Activated naive CD8-positive, alpha-beta T cell treated with anti-CD3 and anti-CD28 coated beads, Interleukin-2, amount 50 U/mL, for 24 hours (primary cell): ENCODE data around the gene SPOUT1.
"Not testable (repeated sequence)": the region's sequence is repeated elsewhere in the genome, so short reads cannot be mapped to it uniquely, and the experiment has no call there.

Source experiments
- ATAC-seq: fragments of 150-1000 bp; cut with Tn5 transposase; one replicate; pipeline ENCODE4 v1.10.0; 2021
- DNase-seq: peaks from one replicate; pipeline ENCODE4 v3.0.0; 2021
- H3K27ac Mint-ChIP-seq: one replicate; pipeline ENCODE4 v1.8.0; 2021; ENCODE audit warnings: mild to moderate bottlenecking, mixed read lengths
- H3K27me3 Mint-ChIP-seq: one replicate; pipeline ENCODE4 v1.8.0; 2021; ENCODE audit warnings: mixed read lengths
- H3K36me3 Mint-ChIP-seq: one replicate; pipeline ENCODE4 v1.8.0; 2021; ENCODE audit warnings: low read depth, mixed read lengths
- H3K4me1 Mint-ChIP-seq: one replicate; pipeline ENCODE4 v1.8.0; 2021; ENCODE audit warnings: mixed read lengths
- H3K4me3 Mint-ChIP-seq: one replicate; pipeline ENCODE4 v1.8.0; 2021; ENCODE audit warnings: mild to moderate bottlenecking, moderate library complexity, mixed read lengths
- H3K9me3 Mint-ChIP-seq: one replicate; pipeline ENCODE4 v1.8.0; 2021; ENCODE audit warnings: mixed read lengths

Gene SPOUT1

DNA sequence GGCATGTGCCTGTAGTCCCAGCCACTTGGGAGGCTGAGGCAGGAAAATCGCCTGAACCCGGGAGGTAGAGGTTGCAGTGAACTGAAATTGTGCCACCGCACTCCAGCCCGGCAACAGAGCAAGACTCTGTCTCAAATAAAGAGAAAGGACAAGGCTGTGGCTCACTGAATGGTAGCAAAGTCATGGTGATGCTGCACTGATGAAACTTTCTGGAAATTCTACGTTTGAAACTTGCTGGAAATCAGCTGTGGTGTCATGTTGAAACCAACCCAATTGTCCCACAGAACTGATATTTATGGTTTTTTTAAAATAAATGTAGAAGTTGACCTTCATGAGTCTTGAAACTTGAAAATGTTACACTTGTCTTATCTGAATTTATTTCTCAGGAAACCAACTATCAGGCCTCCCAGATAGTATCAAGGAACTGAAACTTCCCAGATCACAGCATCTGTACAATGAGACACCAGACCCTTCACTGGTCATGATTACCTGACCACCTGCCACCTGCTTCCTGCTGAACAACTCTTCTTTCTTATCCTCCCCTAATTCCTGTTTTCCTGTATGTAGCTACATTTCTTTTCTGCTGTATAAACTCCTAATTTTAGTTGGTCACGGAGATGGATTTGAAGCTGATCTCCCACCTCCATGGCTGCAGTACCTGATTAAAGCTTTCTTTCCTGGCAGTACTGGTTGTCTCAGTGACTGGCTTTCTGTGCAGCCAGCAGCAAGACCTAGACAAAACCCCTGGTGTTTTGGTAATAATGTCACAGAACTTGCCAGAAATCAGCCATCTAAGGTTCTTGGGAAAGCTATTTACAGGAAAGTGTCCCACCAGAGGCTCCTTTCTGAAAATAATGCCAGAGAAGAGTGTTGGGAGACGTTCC is 48.2 kb downstream of the SPOUT1 start:
- Mint-ChIP-seq H3K4me1 (peaks cover 15% of the 10 kb centered on the region), H3K27me3 (no peaks in the 10 kb centered on the region), H3K4me3 (no peak overlapping the region), H3K9me3 (no peaks in the 10 kb centered on the region), H3K36me3 (no peaks in the 10 kb centered on the region), H3K27ac (peak overlapping the region; percentile 6)
- DNase-seq (no peak), ATAC-seq (no peak)

DNA sequence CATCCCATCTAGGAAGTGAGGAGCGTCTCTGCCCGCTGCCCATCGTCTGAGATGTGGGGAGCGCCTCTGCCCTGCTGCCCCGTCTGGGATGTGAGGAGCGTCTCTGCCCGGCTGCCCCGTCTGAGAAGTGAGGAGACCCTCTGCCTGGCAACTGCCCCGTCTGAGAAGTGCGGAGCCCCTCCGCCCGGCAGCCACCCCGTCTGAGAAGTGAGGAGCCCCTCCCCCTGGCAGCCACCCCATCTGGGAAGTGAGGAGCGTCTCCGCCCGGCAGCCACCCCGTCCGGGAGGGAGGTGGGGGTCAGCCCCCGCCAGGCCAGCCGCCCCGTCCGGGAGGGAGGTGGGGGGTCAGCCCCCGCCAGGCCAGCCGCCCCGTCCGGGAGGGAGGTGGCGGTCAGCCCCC is 49.5 kb downstream of the SPOUT1 start:
- not testable (repeated sequence) for ATAC-seq, DNase-seq, H3K36me3 Mint-ChIP-seq, H3K9me3 Mint-ChIP-seq, H3K27ac Mint-ChIP-seq, H3K4me3 Mint-ChIP-seq, H3K27me3 Mint-ChIP-seq
- peaks cover 14% of the 10 kb centered on the region for H3K4me1 Mint-ChIP-seq

GRCh38 chr9:128774804-128775203 is 54.8 kb downstream of the SPOUT1 start:
- peaks cover 4% of the 10 kb centered on the region for H3K9me3 Mint-ChIP-seq
- no peak overlapping the region for H3K27ac Mint-ChIP-seq
- no peaks in the 10 kb centered on the region for H3K27me3 Mint-ChIP-seq
- DNase-seq (no peak), ATAC-seq (no peak)
- peaks cover 13% of the 10 kb centered on the region for H3K4me1 Mint-ChIP-seq
- H3K4me3 Mint-ChIP-seq, result no peak overlapping the region
- peaks cover 3% of the 10 kb centered on the region for H3K36me3 Mint-ChIP-seq

DNA sequence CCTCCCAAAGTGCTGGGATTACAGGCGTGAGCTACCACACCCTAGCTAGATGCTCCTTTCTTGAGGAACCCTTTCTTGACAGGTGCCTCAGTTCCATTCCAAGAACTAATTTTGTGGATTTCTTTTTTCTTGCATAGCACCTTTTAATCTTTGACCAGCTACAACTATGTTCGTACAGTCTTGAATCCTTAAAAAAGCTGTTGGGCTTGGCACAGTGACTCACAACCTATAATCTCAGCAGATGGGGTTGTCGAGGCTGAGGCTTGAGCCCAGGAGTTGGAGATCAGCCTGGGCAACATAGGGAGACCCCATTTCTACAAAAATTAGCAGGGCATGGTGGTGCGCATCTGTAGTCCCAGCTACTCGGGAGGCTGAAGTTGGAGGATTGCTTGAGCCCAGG is 56.5 kb downstream of the SPOUT1 start:
- H3K27me3 Mint-ChIP-seq, result no peaks in the 10 kb centered on the region
- H3K4me3 Mint-ChIP-seq, result no peak overlapping the region
- no peak overlapping the region for H3K27ac Mint-ChIP-seq

DNA sequence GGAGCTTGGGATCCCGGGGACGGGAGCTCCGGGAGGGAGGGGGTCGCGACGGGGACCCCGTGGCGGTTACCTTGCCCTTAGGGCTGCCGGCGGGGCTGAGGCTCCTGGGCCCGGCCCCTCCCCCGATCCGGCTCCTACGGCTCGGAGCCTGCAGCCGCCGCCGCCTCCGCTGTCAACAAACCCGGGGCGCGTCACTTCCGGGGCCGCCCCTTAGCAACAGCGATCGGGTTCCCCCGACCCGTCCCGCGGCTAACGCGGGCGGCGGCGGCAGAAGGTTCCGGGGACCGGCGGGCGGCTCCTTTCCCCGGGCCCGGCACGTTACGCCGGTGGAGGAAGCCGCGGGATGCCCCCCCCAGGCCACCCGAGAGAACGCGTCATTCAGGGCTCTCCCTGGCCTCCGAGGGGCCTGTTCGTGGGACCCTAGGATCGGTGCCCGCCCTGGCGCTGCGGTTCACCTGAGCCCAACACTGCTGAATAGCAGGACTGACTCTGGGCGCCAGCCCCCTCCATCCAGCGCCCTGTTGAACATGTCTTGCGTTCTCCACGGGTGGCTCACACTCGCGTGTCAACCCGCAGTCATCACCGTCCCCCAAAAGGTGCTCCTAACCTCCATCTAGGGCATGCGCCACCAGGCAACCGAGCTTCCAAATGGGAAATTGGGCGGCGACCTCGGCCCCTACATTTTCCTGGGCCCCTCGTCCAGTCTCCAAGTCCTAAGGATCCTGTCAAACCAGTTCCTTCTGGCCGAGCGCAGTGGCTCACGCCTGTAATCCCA is 57.7 kb downstream of the SPOUT1 start, which contains the start of gene ZER1:
Gene ZER1 (minus strand): TSS at position 183 of the 775 bp plus-strand sequence. CDS start 16,362 bp downstream, outside the sequence.
- peaks cover 7% of the 10 kb centered on the region for H3K36me3 Mint-ChIP-seq
- ATAC-seq (peak; percentile 94), DNase-seq (peak; percentile 97)
- H3K4me3 Mint-ChIP-seq, result peak within 1 kb of the TSS; percentile 87
- peaks cover 4% of the 10 kb centered on the region for H3K9me3 Mint-ChIP-seq
- H3K27me3 Mint-ChIP-seq, result no peaks in the 10 kb centered on the region
- H3K27ac Mint-ChIP-seq, result peak within 1 kb of the TSS; percentile 64
- peaks cover 15% of the 10 kb centered on the region for H3K4me1 Mint-ChIP-seq

More for the DNA sequence above, 56.5 kb downstream of the SPOUT1 start:
- no peak for DNase-seq
- peaks cover 15% of the 10 kb centered on the region for H3K4me1 Mint-ChIP-seq
- no peak for ATAC-seq
- H3K36me3 Mint-ChIP-seq, result peaks cover 3% of the 10 kb centered on the region
- H3K9me3 Mint-ChIP-seq, result peaks cover 4% of the 10 kb centered on the region

DNA sequence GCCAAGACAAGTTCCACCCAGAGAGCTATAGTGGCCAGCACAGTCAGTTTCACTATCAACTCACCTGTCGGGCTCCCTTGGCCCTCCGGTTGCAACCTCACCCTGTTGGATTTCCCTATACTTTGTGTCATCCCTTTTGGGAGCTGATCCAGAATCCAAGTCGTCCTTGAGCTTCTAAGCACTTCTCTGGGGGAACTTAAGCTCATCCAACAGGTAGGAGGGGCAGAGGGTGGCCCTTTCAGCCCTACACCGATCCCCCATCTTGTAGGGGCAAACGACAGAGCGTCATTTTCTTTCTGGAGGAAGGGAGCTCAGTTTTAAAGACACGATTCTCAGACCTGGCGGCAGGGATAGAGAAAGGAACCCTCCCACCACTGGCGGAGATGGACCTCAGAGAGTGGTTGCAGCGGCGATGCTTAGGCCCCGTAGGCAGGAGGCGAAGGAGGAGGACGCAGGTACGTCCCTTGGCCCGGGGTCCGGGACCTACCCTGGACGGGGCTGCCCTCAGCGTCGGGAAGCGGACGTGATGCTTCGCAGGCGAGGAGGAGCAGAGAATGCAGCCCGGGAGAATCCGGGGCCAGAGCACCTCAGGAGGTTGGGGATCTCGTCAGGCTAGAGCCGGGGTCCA is 58.4 kb downstream of the SPOUT1 start:
- Mint-ChIP-seq H3K27me3 (no peaks in the 10 kb centered on the region), H3K4me1 (peaks cover 15% of the 10 kb centered on the region), H3K27ac (peak overlapping the region; percentile 64), H3K4me3 (peak overlapping the region; percentile 87), H3K9me3 (peaks cover 4% of the 10 kb centered on the region), H3K36me3 (peaks cover 7% of the 10 kb centered on the region)
- peak; percentile 26 for DNase-seq
- peak; percentile 20 for ATAC-seq

GRCh38 chr9:128770286-128771030 is 59.1 kb downstream of the SPOUT1 start:
- Mint-ChIP-seq H3K9me3 (peaks cover 4% of the 10 kb centered on the region), H3K27ac (peak overlapping the region; percentile 23), H3K4me3 (peak overlapping the region; percentile 87), H3K4me1 (peaks cover 15% of the 10 kb centered on the region), H3K27me3 (no peaks in the 10 kb centered on the region), H3K36me3 (peaks cover 7% of the 10 kb centered on the region)
- DNase-seq (no peak), ATAC-seq (no peak)
